ENCODE measurements around the gene TCN2. TPM values are rescaled to one million over a fixed set of nuclear protein-coding genes. Genes with fewer than 3 reads are reported as not detected.
A peak's percentile ranks its signal among the peaks of the same experiment; 100 is the strongest.

The TCN2 gene
- total and polyA plus RNA-seq, 2 experiments from 2014 or later: 4.8 to 5.3 TPM

DNA sequence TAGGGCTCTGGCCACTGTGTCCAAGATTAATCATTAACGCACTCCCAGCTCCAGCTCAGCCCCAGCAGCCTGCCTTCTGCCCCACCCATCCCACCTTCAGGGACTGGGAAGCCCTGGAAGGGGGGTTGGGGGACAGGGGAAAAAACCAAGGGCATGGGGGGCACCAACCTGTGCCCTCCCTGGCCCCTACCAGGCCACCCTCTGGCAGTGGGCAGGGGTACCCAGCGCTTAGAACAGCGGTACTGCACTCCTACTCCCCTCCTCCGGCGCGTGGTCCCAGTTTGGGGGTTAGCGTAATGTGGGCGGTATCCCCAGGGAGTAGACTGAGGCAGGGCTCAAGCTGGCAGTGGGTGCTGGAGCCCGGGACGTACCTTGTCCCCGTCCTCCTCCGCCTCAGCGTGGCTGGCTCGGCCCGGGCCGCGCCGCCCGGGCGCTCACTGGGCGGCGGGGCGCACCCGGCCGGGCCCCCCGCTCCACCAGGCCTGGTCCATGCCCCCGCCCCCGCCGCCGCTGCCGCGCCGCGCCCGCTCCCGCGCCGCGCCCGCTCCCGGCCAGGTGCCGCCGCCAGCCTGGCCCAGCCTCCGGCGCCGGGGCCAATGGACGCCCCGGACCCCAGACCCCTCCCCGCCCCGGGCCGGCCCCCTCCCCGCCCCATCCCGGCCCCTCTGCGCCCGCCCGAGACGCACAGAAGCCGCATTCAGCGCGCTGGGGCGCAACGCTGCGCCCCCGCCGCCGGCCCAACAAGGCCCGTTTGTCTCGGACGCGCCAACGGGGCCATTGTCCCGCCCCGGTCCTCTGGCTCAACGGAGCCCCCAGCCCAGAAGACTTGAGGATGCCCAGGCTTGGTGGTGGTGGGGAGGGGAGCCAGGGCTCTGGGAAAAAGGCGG lies 32.6 kb upstream of the TCN2 start, which contains the start of gene GAL3ST1:
Gene GAL3ST1 (minus strand): TSS at position 571 of the 887 bp plus-strand sequence. CDS start 17,273 bp downstream, outside the sequence.
- no peaks in the 10 kb centered on the region for H3K79me2 ChIP-seq (ENCODE audit: insufficient read depth)
- WGBS, 2 experiments (ENCODE audit: low coverage in 1 of 2, low lambda C conversion rate in 2 of 2, missing lambda C conversion rate in 2 of 2): 15 to 17% methylated on average over 13 to 32 of the region's 75 CpGs
- no peak within 1 kb of the TSS for H3K4me3 ChIP-seq
- H4K20me1 ChIP-seq (ENCODE audit: insufficient read depth): no peaks in the 10 kb centered on the region
- H3K4me2 ChIP-seq (ENCODE audit: unreplicated experiment): no peak within 1 kb of the TSS
- H2AFZ ChIP-seq: no peak within 1 kb of the TSS
- H3K4me1 ChIP-seq (ENCODE audit: insufficient read depth): no peaks in the 10 kb centered on the region
- peaks cover 6% of the 10 kb centered on the region; the same call in 1 of the 2 replicates for H3K36me3 ChIP-seq (ENCODE audit: low read depth)
- H3F3A ChIP-seq (ENCODE audit: insufficient read depth): no peaks in the 10 kb centered on the region
- no peak within 1 kb of the TSS for H3K27ac ChIP-seq
- no peak within 1 kb of the TSS for H3K9ac ChIP-seq
- in situ Hi-C loops (cut with MboI): no loop called here
- TF ChIP-seq EZH2 (IDR thresholded peaks at IDR 0.05; ENCODE audit: insufficient read depth, poor library complexity, severe bottlenecking) (no peak), EZH2phosphoT487 (IDR thresholded peaks at IDR 0.05; ENCODE audit: insufficient read depth, low read depth) (no peak)
- DNase-seq: peak; percentile 17
- H3K9me2 ChIP-seq (ENCODE audit: insufficient read depth): no peaks in the 10 kb centered on the region
- H3K9me3 ChIP-seq (ENCODE audit: low read depth): no peaks in the 10 kb centered on the region
- H3K27me3 ChIP-seq (replicated peaks; ENCODE audit: insufficient read depth): no peaks in the 10 kb centered on the region

DNA sequence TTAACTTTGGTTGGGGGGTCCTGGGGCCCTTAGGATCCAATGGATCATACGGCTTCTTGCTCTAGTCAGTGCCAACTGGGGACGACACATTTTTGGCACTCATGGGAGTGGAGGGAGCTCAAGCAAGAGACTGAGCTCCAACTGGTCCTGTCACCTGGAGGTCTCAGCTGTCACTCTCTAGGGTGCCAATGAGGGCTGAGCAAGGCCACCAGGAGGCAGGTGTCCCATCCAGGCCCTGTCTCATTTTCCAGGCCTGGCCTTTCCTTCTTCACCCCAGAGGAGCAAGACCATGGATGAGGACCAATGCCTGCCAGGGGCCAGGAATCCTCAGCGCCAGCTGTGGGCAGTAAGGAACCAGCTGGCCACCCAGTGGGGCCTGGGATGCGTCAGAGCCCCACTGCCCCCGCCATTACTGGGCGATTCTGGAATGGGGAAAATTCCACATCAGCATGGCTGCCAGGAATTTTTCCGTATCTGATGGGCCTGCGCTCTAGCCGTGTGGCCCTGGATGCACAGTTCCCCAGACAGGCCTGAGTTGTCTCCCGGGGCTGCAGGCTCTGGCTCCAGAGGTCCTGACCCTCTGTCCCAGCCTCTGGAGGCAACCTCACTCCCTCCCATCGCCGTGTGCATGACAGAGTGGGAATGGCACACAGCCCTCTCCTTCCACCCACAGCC lies 31.8 kb upstream of the TCN2 start:
- no peaks in the 10 kb centered on the region for H4K20me1 ChIP-seq (ENCODE audit: insufficient read depth)
- no peak overlapping the region for H3K27ac ChIP-seq
- H3K79me2 ChIP-seq (ENCODE audit: insufficient read depth): no peaks in the 10 kb centered on the region
- in situ Hi-C loops (cut with MboI): no loop called here
- H3K4me3 ChIP-seq: no peak overlapping the region
- no peaks in the 10 kb centered on the region for H3F3A ChIP-seq (ENCODE audit: insufficient read depth)
- peaks cover 11% of the 10 kb centered on the region; the same call in 1 of the 2 replicates for H3K36me3 ChIP-seq (ENCODE audit: low read depth)
- H3K4me1 ChIP-seq (ENCODE audit: insufficient read depth): no peaks in the 10 kb centered on the region
- no peak overlapping the region for H3K4me2 ChIP-seq (ENCODE audit: unreplicated experiment)
- H3K9me2 ChIP-seq (ENCODE audit: insufficient read depth): no peaks in the 10 kb centered on the region
- TF ChIP-seq EZH2phosphoT487 (IDR thresholded peaks at IDR 0.05; ENCODE audit: insufficient read depth, low read depth) (no peak), EZH2 (IDR thresholded peaks at IDR 0.05; ENCODE audit: insufficient read depth, poor library complexity, severe bottlenecking) (no peak)
- H3K27me3 ChIP-seq (replicated peaks; ENCODE audit: insufficient read depth): no peaks in the 10 kb centered on the region
- no peak overlapping the region for H2AFZ ChIP-seq
- no peaks in the 10 kb centered on the region for H3K9me3 ChIP-seq (ENCODE audit: low read depth)
- WGBS, 2 experiments (ENCODE audit: low coverage in 1 of 2, low lambda C conversion rate in 2 of 2, missing lambda C conversion rate in 2 of 2): 56 to 59% methylated on average over 11 to 12 of the region's 12 CpGs
- H3K9ac ChIP-seq: no peak overlapping the region
- peak; percentile 26 for DNase-seq

DNA sequence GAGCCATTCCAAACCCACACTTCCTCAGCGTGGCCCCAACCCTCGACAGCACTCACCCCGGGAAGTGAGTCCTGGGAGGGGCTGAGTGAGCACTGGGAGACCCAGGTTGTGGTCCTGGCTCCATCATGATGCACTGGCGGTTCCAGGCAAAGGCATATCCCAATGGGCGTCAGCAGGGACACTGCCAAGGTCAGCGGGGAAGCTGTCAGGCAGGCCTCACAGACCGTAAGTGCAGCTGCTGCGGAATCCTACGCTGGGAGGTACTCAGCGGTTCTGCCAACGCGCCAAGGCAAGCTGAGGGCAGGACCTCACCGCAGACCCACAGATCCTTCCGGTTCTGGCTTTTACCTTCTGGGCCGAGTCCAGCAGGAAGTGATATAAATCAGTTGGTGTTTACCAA lies 31.1 kb upstream of the TCN2 start:
- H3K4me3 ChIP-seq: no peak overlapping the region
- H3K27me3 ChIP-seq (replicated peaks; ENCODE audit: insufficient read depth): no peaks in the 10 kb centered on the region
- no peak overlapping the region for H3K9ac ChIP-seq
- H4K20me1 ChIP-seq (ENCODE audit: insufficient read depth): no peaks in the 10 kb centered on the region
- no peaks in the 10 kb centered on the region for H3K9me2 ChIP-seq (ENCODE audit: insufficient read depth)
- no peaks in the 10 kb centered on the region for H3F3A ChIP-seq (ENCODE audit: insufficient read depth)
- no peak overlapping the region for H3K4me2 ChIP-seq (ENCODE audit: unreplicated experiment)
- TF ChIP-seq EZH2phosphoT487 (IDR thresholded peaks at IDR 0.05; ENCODE audit: insufficient read depth, low read depth) (no peak), EZH2 (IDR thresholded peaks at IDR 0.05; ENCODE audit: insufficient read depth, poor library complexity, severe bottlenecking) (no peak)
- H3K9me3 ChIP-seq (ENCODE audit: low read depth): no peaks in the 10 kb centered on the region
- H3K27ac ChIP-seq: no peak overlapping the region
- H3K79me2 ChIP-seq (ENCODE audit: insufficient read depth): no peaks in the 10 kb centered on the region
- in situ Hi-C loops (cut with MboI): no loop called here
- WGBS, 2 experiments (ENCODE audit: low coverage in 1 of 2, low lambda C conversion rate in 2 of 2, missing lambda C conversion rate in 2 of 2): 89 to 92% methylated on average over 15 of the region's 15 CpGs
- H3K4me1 ChIP-seq (ENCODE audit: insufficient read depth): no peaks in the 10 kb centered on the region
- H3K36me3 ChIP-seq (ENCODE audit: low read depth): peaks cover 16% of the 10 kb centered on the region; the same call in 1 of the 2 replicates
- DNase-seq: no peak
- H2AFZ ChIP-seq: no peak overlapping the region

DNA sequence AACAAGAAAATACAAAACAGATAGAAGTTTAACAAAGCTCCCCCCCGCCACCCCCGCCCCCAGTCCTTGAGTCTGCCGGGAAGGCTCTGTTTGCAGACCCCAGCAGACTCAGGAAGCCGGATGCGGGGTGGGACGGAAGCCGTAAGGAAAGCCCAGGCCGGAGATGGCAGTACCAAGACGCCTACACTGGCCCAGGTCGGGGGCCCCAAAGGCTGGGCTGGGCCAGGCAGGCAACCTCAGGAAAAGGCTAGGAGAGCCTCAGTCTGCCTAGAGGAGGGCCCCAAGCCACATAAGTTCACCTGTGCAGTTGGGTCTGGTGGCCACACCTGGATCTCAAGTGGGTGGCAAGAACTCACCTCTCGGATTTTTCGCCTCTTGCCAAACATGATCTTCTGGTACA lies 28.5 kb upstream of the TCN2 start:
- Histone ChIP-seq H3K36me3 (ENCODE audit: low read depth) (peaks cover 16% of the 10 kb centered on the region; the same call in 1 of the 2 replicates), H3K9me3 (ENCODE audit: low read depth) (no peaks in the 10 kb centered on the region), H3K27ac (no peak overlapping the region), H3K79me2 (ENCODE audit: insufficient read depth) (no peaks in the 10 kb centered on the region), H3K27me3 (replicated peaks; ENCODE audit: insufficient read depth) (no peaks in the 10 kb centered on the region), H3K4me3 (no peak overlapping the region), H3K4me1 (ENCODE audit: insufficient read depth) (no peaks in the 10 kb centered on the region), H3K9me2 (ENCODE audit: insufficient read depth) (no peaks in the 10 kb centered on the region), H3K9ac (no peak overlapping the region), H2AFZ (no peak overlapping the region), H4K20me1 (ENCODE audit: insufficient read depth) (no peaks in the 10 kb centered on the region), H3F3A (ENCODE audit: insufficient read depth) (no peaks in the 10 kb centered on the region), H3K4me2 (ENCODE audit: unreplicated experiment) (no peak overlapping the region)
- WGBS, 2 experiments (ENCODE audit: low coverage in 1 of 2, low lambda C conversion rate in 2 of 2, missing lambda C conversion rate in 2 of 2): 96 to 97% methylated on average over 12 of the region's 12 CpGs
- TF ChIP-seq EZH2 (IDR thresholded peaks at IDR 0.05; ENCODE audit: insufficient read depth, poor library complexity, severe bottlenecking): no peak
- no peak for TF ChIP-seq EZH2phosphoT487 (IDR thresholded peaks at IDR 0.05; ENCODE audit: insufficient read depth, low read depth)
- in situ Hi-C loops (cut with MboI): no loop called here
- no peak for DNase-seq

Measured in GM23248 (cell line).